HG02943 (cell line): ENCODE results near the gene OFD1.

ENCODE experiments used
- ATAC-seq: cut with Tn5 transposase; IDR thresholded peaks from one replicate; pipeline ENCODE4 v1.9.1; 2021; ENCODE audit warnings: mild to moderate bottlenecking, low read depth, moderate library complexity; ENCODE audit not compliant: unreplicated experiment

Gene OFD1

DNA sequence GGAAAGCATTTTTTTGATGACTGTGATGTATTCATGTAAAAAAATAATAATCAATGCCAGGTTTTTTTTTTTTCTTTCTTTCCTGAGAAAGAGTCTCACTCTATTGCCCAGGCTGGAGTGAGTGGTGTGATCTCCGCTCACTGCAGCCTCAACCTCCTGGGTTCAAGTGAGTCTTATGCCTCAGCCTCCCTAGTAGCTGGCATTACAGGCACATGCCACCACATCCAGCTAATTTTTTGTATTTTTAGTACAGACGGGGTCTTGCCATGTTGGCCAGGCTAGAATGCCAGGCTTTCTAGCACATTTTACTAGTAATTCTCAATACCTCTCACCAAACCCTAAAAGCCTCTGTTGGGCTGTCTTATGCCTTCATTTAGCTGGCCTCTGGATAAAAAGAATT is 56.6 kb downstream of the OFD1 start:
- no peak for ATAC-seq

DNA sequence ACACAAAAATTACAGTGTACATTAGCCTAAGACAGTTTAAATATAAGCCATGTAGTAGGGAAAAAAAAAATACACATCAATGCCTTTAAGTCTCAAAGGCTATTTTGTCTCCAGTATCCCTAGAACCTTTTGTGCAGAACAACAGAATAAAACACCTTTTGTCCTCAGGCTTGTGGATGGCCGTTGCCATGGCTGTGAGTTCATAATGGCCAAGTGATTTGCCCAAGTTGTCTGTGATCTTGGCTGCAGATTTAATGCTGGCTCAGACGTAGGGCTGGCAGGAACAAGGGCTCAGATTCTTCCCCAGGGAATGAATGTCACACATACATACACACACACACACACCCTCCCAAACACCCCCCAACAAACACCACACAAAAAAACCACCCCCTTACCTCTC is 57.0 kb downstream of the OFD1 start:
- no peak for ATAC-seq

- no peak for ATAC-seq
Measured at GRCh38 chrX:13793897-13794296, 59.3 kb downstream of the OFD1 start.

- no peak for ATAC-seq
Measured at GRCh38 chrX:13794417-13794816, 59.9 kb downstream of the OFD1 start.

DNA sequence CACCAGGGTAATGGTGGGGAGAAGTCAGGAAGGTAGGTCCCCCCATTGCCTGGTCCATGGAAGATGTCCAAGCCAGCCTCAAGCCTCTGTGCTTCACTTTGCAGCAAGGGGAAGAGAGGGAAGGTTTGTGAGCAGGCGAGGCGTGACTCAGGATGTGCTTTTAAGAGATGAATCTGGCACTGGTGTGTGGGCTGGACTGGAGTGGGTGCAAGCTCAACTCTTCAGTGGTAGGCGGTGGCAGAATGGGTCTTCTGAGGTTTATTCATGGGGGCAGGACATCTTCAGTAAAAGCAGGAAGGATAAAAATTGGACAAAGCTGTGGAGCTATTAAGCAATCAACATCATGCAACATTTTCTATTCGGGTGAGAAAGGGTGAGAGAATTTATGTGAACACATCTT is 63.0 kb downstream of the OFD1 start:
- no peak for ATAC-seq

GRCh38 chrX:13798184-13798583 is 63.6 kb downstream of the OFD1 start:
- ATAC-seq: no peak

DNA sequence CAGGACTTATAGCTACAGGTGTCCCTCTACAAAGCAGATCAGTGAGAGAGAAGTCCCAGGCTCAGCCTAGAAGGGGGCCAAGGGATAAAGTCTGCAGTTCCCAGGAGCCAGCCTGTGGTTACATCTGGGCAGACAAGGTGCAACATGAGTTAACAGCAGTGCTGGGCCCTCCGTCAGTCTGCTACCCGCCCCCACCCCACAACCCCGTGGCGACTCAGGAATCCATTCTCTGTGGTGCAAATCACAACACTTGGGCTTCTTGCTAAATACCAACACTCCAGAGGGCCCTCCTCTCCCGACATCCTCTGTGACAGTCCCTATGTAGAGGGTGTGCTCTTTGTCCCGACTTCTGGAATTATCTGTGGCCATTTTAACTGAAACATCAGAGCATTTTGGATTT is 68.6 kb downstream of the OFD1 start:
- ATAC-seq: no peak

DNA sequence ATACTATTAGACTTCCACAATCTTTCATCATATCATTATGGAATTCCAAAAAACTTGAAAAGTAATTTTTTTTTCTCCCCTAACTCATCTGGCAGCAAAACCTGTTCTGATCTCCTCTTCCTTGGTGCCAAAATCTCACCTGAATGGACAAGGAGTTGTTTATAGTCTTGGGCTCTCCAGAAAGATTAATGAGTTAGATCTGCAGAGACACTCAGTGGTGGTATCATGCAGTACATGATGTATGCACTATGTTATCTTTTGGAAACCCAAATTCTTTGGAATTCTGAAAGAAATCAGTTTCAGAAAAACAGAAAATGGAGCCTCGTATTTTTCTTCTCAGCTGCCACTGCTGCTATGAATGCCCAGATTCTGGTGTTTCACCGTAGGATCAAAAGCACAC is 70.7 kb downstream of the OFD1 start:
- no peak for ATAC-seq

GRCh38 chrX:13808293-13808692 is 73.7 kb downstream of the OFD1 start:
- no peak for ATAC-seq

DNA sequence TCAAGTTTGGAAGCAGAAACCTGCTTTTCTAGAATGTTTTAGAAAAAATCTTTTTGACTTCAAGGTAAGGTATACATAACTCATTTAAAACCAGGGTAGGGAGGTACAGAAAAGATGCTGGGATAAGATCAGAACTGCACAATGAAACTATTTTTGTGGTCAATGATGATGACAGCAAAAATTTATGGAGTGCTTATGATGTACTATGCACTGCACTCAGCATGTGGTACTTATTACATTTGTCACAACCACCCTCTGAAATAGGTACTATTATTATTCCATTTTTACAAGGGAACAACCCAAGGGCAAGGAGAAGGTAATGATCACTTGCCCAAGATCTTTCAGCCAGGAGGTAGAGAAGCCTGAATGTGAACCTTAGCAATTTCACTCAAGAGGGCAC is 74.3 kb downstream of the OFD1 start:
- ATAC-seq: no peak

- no peak for ATAC-seq
Measured at GRCh38 chrX:13815664-13816063, 81.1 kb downstream of the OFD1 start.

DNA sequence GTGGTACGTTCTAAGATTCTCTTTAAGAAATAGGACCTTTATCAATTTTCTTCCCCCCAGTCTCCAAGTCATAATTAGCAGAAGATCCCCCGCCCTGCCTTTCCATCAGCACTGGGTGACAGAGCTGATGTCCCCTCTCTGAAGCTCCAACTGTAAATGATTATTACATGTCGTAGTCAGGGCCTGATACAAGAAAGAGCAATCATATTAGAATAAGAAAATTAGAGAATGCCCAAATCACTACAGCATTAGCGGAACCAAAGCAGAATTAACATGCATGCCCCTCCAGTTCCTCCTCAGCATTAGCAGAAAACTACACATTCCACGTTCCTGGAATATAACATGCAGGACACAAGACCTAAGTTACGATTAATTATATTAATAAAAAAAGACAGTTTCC is 81.6 kb downstream of the OFD1 start:
- no peak for ATAC-seq

- no peak for ATAC-seq
Measured at GRCh38 chrX:13816643-13817627, 82.4 kb downstream of the OFD1 start, which contains the start of gene GPM6B. Gene GPM6B, minus strand, starts transcription at chrX:13817093. Its CDS starts 189 bp downstream, at chrX:13816904.
